ENCODE results near the gene IL17RE.

IL17RE gene

GRCh38 chr3:9932843-9933560 lies 30.4 kb downstream of the IL17RE start:
- no peak overlapping the region for H2BK5ac ChIP-seq (ENCODE audit: low read length)
- peak overlapping the region; percentile 9 for H4K8ac ChIP-seq (ENCODE audit: low read depth, low read length)
- H3K14ac ChIP-seq (ENCODE audit: low read length) = peak overlapping the region; percentile 94
- H2BK12ac ChIP-seq (ENCODE audit: low read length) = peak overlapping the region; percentile 87
- H3K23ac ChIP-seq (ENCODE audit: low read depth, low read length, poor library complexity) = peak overlapping the region; percentile 99
- no peak overlapping the region for H3K27ac ChIP-seq (replicated peaks; ENCODE audit: low read length)
- peaks cover 0 to 2% of the 10 kb centered on the region in 2 donors for H3K9me3 ChIP-seq (replicated peaks in 1 of 2; ENCODE audit: control insufficient read depth in 2 of 2, insufficient read depth in 1 of 2, low read depth in 1 of 2, low read length in 2 of 2)
- H2BK15ac ChIP-seq (ENCODE audit: low read length) = no peak overlapping the region
- H3K4me2 ChIP-seq (ENCODE audit: insufficient read depth, low read length, poor library complexity, severe bottlenecking) = peak overlapping the region; percentile 99
- H2AK5ac ChIP-seq (ENCODE audit: low read depth, low read length) = no peak overlapping the region
- H2AFZ ChIP-seq (ENCODE audit: low read length) = peak overlapping the region; percentile 96
- no CpG with 5 or more reads among the region's 77 CpGs for WGBS, 2 donors (ENCODE audit: extremely low coverage in 2 of 2, insufficient read length in 2 of 2, insufficient replicate concordance in 1 of 2)
- H3K18ac ChIP-seq (ENCODE audit: low read length) = peak overlapping the region; percentile 97
- H3K79me1 ChIP-seq (ENCODE audit: low read depth, low read length) = no peaks in the 10 kb centered on the region
- no peak overlapping the region for H2BK120ac ChIP-seq (ENCODE audit: low read depth, low read length)
- peaks cover 3 to 29% of the 10 kb centered on the region in 2 donors for H3K36me3 ChIP-seq (replicated peaks in 1 of 2; ENCODE audit: control insufficient read depth in 2 of 2, insufficient read depth in 2 of 2, low read length in 2 of 2)
- peak overlapping the region; percentile 81 for H4K91ac ChIP-seq (ENCODE audit: low read depth, low read length, poor library complexity)
- H3K27me3 ChIP-seq (ENCODE audit: control insufficient read depth in 3 of 3, insufficient read depth in 3 of 3, low read depth in 1 of 3, low read length in 3 of 3) = no peaks in the 10 kb centered on the region
- peak; percentile 67 for DNase-seq (ENCODE audit: low spot score)
- H3K4me3 ChIP-seq (ENCODE audit: low read length in 2 of 2) = peak overlapping the region; percentile 74 to 88
- H3K9ac ChIP-seq (ENCODE audit: low read depth, low read length, poor library complexity) = peak overlapping the region; percentile 91
- peaks cover 7 to 10% of the 10 kb centered on the region in 2 donors for H3K4me1 ChIP-seq (ENCODE audit: control insufficient read depth in 2 of 2, insufficient read depth in 1 of 2, low read depth in 1 of 2, low read length in 2 of 2)
- H3K4ac ChIP-seq (ENCODE audit: low read length) = peak overlapping the region; percentile 55

GRCh38 chr3:9933561-9934234 lies 31.1 kb downstream of the IL17RE start, which contains the start of gene CRELD1:
Gene CRELD1, plus strand, starts transcription at chr3:9933834. Its CDS starts 605 bp downstream, at chr3:9934439.
- Histone ChIP-seq H2BK12ac (ENCODE audit: low read length) (peak within 1 kb of the TSS; percentile 87), H2AK5ac (ENCODE audit: low read depth, low read length) (peak within 1 kb of the TSS; percentile 71), H3K4me1 (ENCODE audit: control insufficient read depth in 2 of 2, insufficient read depth in 1 of 2, low read depth in 1 of 2, low read length in 2 of 2) (peaks cover 7 to 10% of the 10 kb centered on the region in 2 donors), H3K9me3 (replicated peaks in 1 of 2; ENCODE audit: control insufficient read depth in 2 of 2, insufficient read depth in 1 of 2, low read depth in 1 of 2, low read length in 2 of 2) (peaks cover 0 to 2% of the 10 kb centered on the region in 2 donors), H3K14ac (ENCODE audit: low read length) (peak within 1 kb of the TSS; percentile 94), H3K4me3 (ENCODE audit: low read length in 2 of 2) (peak within 1 kb of the TSS; percentile 74 to 88), H3K9ac (ENCODE audit: low read depth, low read length, poor library complexity) (peak within 1 kb of the TSS; percentile 91), H3K27ac (replicated peaks; ENCODE audit: low read length) (no peak within 1 kb of the TSS), H2AFZ (ENCODE audit: low read length) (peak within 1 kb of the TSS; percentile 96), H4K91ac (ENCODE audit: low read depth, low read length, poor library complexity) (peak within 1 kb of the TSS; percentile 81), H2BK5ac (ENCODE audit: low read length) (no peak within 1 kb of the TSS), H3K27me3 (ENCODE audit: control insufficient read depth in 3 of 3, insufficient read depth in 3 of 3, low read depth in 1 of 3, low read length in 3 of 3) (no peaks in the 10 kb centered on the region), H4K8ac (ENCODE audit: low read depth, low read length) (peak within 1 kb of the TSS; percentile 9), H3K18ac (ENCODE audit: low read length) (peak within 1 kb of the TSS; percentile 97), H3K23ac (ENCODE audit: low read depth, low read length, poor library complexity) (peak within 1 kb of the TSS; percentile 99), H3K4ac (ENCODE audit: low read length) (peak within 1 kb of the TSS; percentile 55), H2BK15ac (ENCODE audit: low read length) (peak within 1 kb of the TSS; percentile 24), H3K79me1 (ENCODE audit: low read depth, low read length) (no peaks in the 10 kb centered on the region), H3K4me2 (ENCODE audit: insufficient read depth, low read length, poor library complexity, severe bottlenecking) (peak within 1 kb of the TSS; percentile 99), H2BK120ac (ENCODE audit: low read depth, low read length) (peak within 1 kb of the TSS; percentile 3), H3K36me3 (replicated peaks in 1 of 2; ENCODE audit: control insufficient read depth in 2 of 2, insufficient read depth in 2 of 2, low read length in 2 of 2) (peaks cover 3 to 30% of the 10 kb centered on the region in 2 donors)
- no CpG with 5 or more reads among the region's 50 CpGs for WGBS, 2 donors (ENCODE audit: extremely low coverage in 2 of 2, insufficient read length in 2 of 2, insufficient replicate concordance in 1 of 2)
- peak; percentile 87 for DNase-seq (ENCODE audit: low spot score)

- H2BK15ac ChIP-seq (ENCODE audit: low read length) = no peak overlapping the region
- H3K14ac ChIP-seq (ENCODE audit: low read length) = no peak overlapping the region
- H2BK120ac ChIP-seq (ENCODE audit: low read depth, low read length) = peak overlapping the region; percentile 3
- no peak overlapping the region for H4K8ac ChIP-seq (ENCODE audit: low read depth, low read length)
- H2AK5ac ChIP-seq (ENCODE audit: low read depth, low read length) = peak overlapping the region; percentile 71
- no peak for DNase-seq (ENCODE audit: low spot score)
- H3K4ac ChIP-seq (ENCODE audit: low read length) = no peak overlapping the region
- H4K91ac ChIP-seq (ENCODE audit: low read depth, low read length, poor library complexity) = no peak overlapping the region
- peak overlapping the region; percentile 74 to 88 for H3K4me3 ChIP-seq (ENCODE audit: low read length in 2 of 2)
- peak overlapping the region; percentile 79 for H3K9ac ChIP-seq (ENCODE audit: low read depth, low read length, poor library complexity)
- H2BK5ac ChIP-seq (ENCODE audit: low read length) = no peak overlapping the region
- peak overlapping the region; percentile 96 for H2AFZ ChIP-seq (ENCODE audit: low read length)
- no peaks in the 10 kb centered on the region for H3K27me3 ChIP-seq (ENCODE audit: control insufficient read depth in 3 of 3, insufficient read depth in 3 of 3, low read depth in 1 of 3, low read length in 3 of 3)
- no peak overlapping the region for H3K23ac ChIP-seq (ENCODE audit: low read depth, low read length, poor library complexity)
- peaks cover 7 to 10% of the 10 kb centered on the region in 2 donors for H3K4me1 ChIP-seq (ENCODE audit: control insufficient read depth in 2 of 2, insufficient read depth in 1 of 2, low read depth in 1 of 2, low read length in 2 of 2)
- peaks cover 3 to 30% of the 10 kb centered on the region in 2 donors for H3K36me3 ChIP-seq (replicated peaks in 1 of 2; ENCODE audit: control insufficient read depth in 2 of 2, insufficient read depth in 2 of 2, low read length in 2 of 2)
- no peak overlapping the region for H2BK12ac ChIP-seq (ENCODE audit: low read length)
- WGBS, 2 donors (ENCODE audit: extremely low coverage in 2 of 2, insufficient read length in 2 of 2, insufficient replicate concordance in 1 of 2) = no CpG with 5 or more reads among the region's 11 CpGs
- no peak overlapping the region for H3K27ac ChIP-seq (replicated peaks; ENCODE audit: low read length)
- H3K4me2 ChIP-seq (ENCODE audit: insufficient read depth, low read length, poor library complexity, severe bottlenecking) = peak overlapping the region; percentile 68
- H3K18ac ChIP-seq (ENCODE audit: low read length) = peak overlapping the region; percentile 97
- peaks cover 0 to 2% of the 10 kb centered on the region in 2 donors for H3K9me3 ChIP-seq (replicated peaks in 1 of 2; ENCODE audit: control insufficient read depth in 2 of 2, insufficient read depth in 1 of 2, low read depth in 1 of 2, low read length in 2 of 2)
- H3K79me1 ChIP-seq (ENCODE audit: low read depth, low read length) = no peaks in the 10 kb centered on the region
Measured at GRCh38 chr3:9934235-9934621, 31.6 kb downstream of the IL17RE start.

DNA sequence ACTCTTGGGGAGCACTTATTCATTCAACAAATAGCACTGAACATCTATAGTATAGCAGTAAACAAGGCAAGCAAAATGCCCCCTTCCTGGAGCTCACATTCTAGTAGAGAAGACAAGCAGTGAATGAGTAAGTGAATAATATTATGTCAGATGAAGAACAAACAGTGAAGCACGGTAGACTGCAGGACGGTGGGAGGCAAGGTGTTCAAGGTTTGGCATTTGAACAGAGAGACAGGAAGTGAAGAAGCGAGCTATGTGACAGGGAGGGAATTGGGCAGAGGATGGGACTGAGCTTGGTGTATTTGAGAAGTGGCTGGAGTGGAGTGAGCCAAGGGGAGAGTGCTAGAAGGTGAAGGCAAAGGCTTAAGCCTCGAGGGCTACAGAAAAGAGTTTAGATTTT lies 32.3 kb downstream of the IL17RE start:
- WGBS, 2 donors (ENCODE audit: extremely low coverage in 2 of 2, insufficient read length in 2 of 2, insufficient replicate concordance in 1 of 2) = no CpG with 5 or more reads among the region's 4 CpGs
- no peak for DNase-seq (ENCODE audit: low spot score)
- Histone ChIP-seq H3K9ac (ENCODE audit: low read depth, low read length, poor library complexity) (no peak overlapping the region), H3K4ac (ENCODE audit: low read length) (no peak overlapping the region), H3K4me2 (ENCODE audit: insufficient read depth, low read length, poor library complexity, severe bottlenecking) (no peak overlapping the region), H4K91ac (ENCODE audit: low read depth, low read length, poor library complexity) (no peak overlapping the region), H4K8ac (ENCODE audit: low read depth, low read length) (no peak overlapping the region), H3K79me1 (ENCODE audit: low read depth, low read length) (no peaks in the 10 kb centered on the region), H3K14ac (ENCODE audit: low read length) (no peak overlapping the region), H2BK15ac (ENCODE audit: low read length) (no peak overlapping the region), H2AK5ac (ENCODE audit: low read depth, low read length) (no peak overlapping the region), H3K27me3 (ENCODE audit: control insufficient read depth in 3 of 3, insufficient read depth in 3 of 3, low read depth in 1 of 3, low read length in 3 of 3) (no peaks in the 10 kb centered on the region), H3K27ac (replicated peaks; ENCODE audit: low read length) (no peak overlapping the region), H3K4me3 (ENCODE audit: low read length in 2 of 2) (peak overlapping the region in 1 of 2 donors; percentile 74), H3K9me3 (replicated peaks in 1 of 2; ENCODE audit: control insufficient read depth in 2 of 2, insufficient read depth in 1 of 2, low read depth in 1 of 2, low read length in 2 of 2) (peaks cover 0 to 2% of the 10 kb centered on the region in 2 donors), H3K36me3 (replicated peaks in 1 of 2; ENCODE audit: control insufficient read depth in 2 of 2, insufficient read depth in 2 of 2, low read length in 2 of 2) (peaks cover 3 to 30% of the 10 kb centered on the region in 2 donors), H3K4me1 (ENCODE audit: control insufficient read depth in 2 of 2, insufficient read depth in 1 of 2, low read depth in 1 of 2, low read length in 2 of 2) (peaks cover 7 to 10% of the 10 kb centered on the region in 2 donors), H3K18ac (ENCODE audit: low read length) (no peak overlapping the region), H2BK120ac (ENCODE audit: low read depth, low read length) (no peak overlapping the region), H2BK12ac (ENCODE audit: low read length) (no peak overlapping the region), H2AFZ (ENCODE audit: low read length) (no peak overlapping the region), H2BK5ac (ENCODE audit: low read length) (no peak overlapping the region), H3K23ac (ENCODE audit: low read depth, low read length, poor library complexity) (no peak overlapping the region)

Data from neuronal stem cell (in vitro differentiated cells).